ENCODE data around the gene CD300H. TPM values are rescaled to one million over a fixed set of nuclear protein-coding genes. Genes with fewer than 3 reads are reported as not detected.
"Not testable (repeated sequence)": the region's sequence is repeated elsewhere in the genome, so short reads cannot be mapped to it uniquely, and the experiment has no call there.

CD300H gene
- total RNA-seq, 4 donors from 2014 or later, result not detected

GRCh38 chr17:74578979-74579378 lies 11.7 kb upstream of the CD300H start:
- peaks cover 0 to 13% (median 0%) of the 10 kb centered on the region in 4 donors for H3K27me3 ChIP-seq
- H3K9me3 ChIP-seq, result no peaks in the 10 kb centered on the region
- intact Hi-C loops (cut with DNase I), result no loop called here
- no peak overlapping the region for H3K4me3 ChIP-seq
- 83 to 84% methylated on average over 9 of the region's 9 CpGs for WGBS, 2 donors
- H3K4me1 ChIP-seq, result peaks cover 0 to 5% (median 0%) of the 10 kb centered on the region in 3 donors
- H3K27ac ChIP-seq, result no peak overlapping the region
- DNase-seq, result no peak
- TF ChIP-seq POLR2A (IDR thresholded peaks at IDR 0.05), result no peak
- no peak for TF ChIP-seq CTCF (IDR thresholded peaks at IDR 0.05)
- H3K36me3 ChIP-seq, result no peaks in the 10 kb centered on the region

- TF ChIP-seq POLR2A (IDR thresholded peaks at IDR 0.05), result no peak
- intact Hi-C loops (cut with DNase I), result no loop called here
Observed at GRCh38 chr17:74574489-74575142, 7.3 kb upstream of the CD300H start.

GRCh38 chr17:74573635-74574034 lies 6.3 kb upstream of the CD300H start:
- H3K36me3 ChIP-seq; H3K4me3 ChIP-seq; intact Hi-C loops (cut with DNase I); DNase-seq; H3K27ac ChIP-seq; H3K9me3 ChIP-seq: not testable (repeated sequence)
- Histone ChIP-seq H3K27me3 (peaks cover 0 to 19% (median 0%) of the 10 kb centered on the region in 4 donors), H3K4me1 (peaks cover 8 to 22% (median 18%) of the 10 kb centered on the region in 3 donors)

More at GRCh38 chr17:74574489-74575142, 7.3 kb upstream of the CD300H start:
- Histone ChIP-seq H3K27me3 (peaks cover 0 to 19% (median 0%) of the 10 kb centered on the region in 4 donors), H3K36me3 (no peaks in the 10 kb centered on the region), H3K9me3 (no peaks in the 10 kb centered on the region), H3K27ac (no peak overlapping the region), H3K4me1 (peaks cover 8 to 12% (median 12%) of the 10 kb centered on the region in 3 donors), H3K4me3 (no peak overlapping the region)
- DNase-seq, result no peak
- WGBS, 2 donors, result 46 to 60% methylated on average over 5 of the region's 5 CpGs

- Histone ChIP-seq H3K36me3 (no peaks in the 10 kb centered on the region), H3K27ac (no peak overlapping the region), H3K4me1 (peaks cover 8 to 22% (median 20%) of the 10 kb centered on the region in 3 donors), H3K9me3 (no peaks in the 10 kb centered on the region), H3K4me3 (no peak overlapping the region), H3K27me3 (peaks cover 0 to 19% (median 0%) of the 10 kb centered on the region in 4 donors)
- no peak for DNase-seq
- intact Hi-C loops (cut with DNase I), result no loop called here
- 73 to 88% methylated on average over 3 of the region's 3 CpGs for WGBS, 2 donors
- TF ChIP-seq CTCF (IDR thresholded peaks at IDR 0.05), result peak in 1 of 6 experiments; percentile 11
- TF ChIP-seq POLR2A (IDR thresholded peaks at IDR 0.05), result no peak
Observed at GRCh38 chr17:74573169-74573568, 5.9 kb upstream of the CD300H start.

GRCh38 chr17:74571621-74572270 lies 4.4 kb upstream of the CD300H start:
- H3K4me3 ChIP-seq, result no peak overlapping the region
- H3K4me1 ChIP-seq, result peaks cover 8 to 22% (median 20%) of the 10 kb centered on the region in 3 donors
- no peak overlapping the region for H3K27ac ChIP-seq
- intact Hi-C loops (cut with DNase I), result no loop called here
- WGBS, 2 donors, result 75 to 90% methylated on average over 4 of the region's 4 CpGs
- TF ChIP-seq CTCF (IDR thresholded peaks at IDR 0.05) (no peak), POLR2A (IDR thresholded peaks at IDR 0.05) (no peak)
- peaks cover 0 to 10% (median 0%) of the 10 kb centered on the region in 4 donors for H3K27me3 ChIP-seq
- no peaks in the 10 kb centered on the region for H3K9me3 ChIP-seq
- H3K36me3 ChIP-seq, result no peaks in the 10 kb centered on the region
- DNase-seq, result no peak
